ENCODE results near the gene CERS2.
A peak's percentile ranks its signal among the peaks of the same experiment; 100 is the strongest.

The CERS2 gene, protein sequence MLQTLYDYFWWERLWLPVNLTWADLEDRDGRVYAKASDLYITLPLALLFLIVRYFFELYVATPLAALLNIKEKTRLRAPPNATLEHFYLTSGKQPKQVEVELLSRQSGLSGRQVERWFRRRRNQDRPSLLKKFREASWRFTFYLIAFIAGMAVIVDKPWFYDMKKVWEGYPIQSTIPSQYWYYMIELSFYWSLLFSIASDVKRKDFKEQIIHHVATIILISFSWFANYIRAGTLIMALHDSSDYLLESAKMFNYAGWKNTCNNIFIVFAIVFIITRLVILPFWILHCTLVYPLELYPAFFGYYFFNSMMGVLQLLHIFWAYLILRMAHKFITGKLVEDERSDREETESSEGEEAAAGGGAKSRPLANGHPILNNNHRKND

DNA sequence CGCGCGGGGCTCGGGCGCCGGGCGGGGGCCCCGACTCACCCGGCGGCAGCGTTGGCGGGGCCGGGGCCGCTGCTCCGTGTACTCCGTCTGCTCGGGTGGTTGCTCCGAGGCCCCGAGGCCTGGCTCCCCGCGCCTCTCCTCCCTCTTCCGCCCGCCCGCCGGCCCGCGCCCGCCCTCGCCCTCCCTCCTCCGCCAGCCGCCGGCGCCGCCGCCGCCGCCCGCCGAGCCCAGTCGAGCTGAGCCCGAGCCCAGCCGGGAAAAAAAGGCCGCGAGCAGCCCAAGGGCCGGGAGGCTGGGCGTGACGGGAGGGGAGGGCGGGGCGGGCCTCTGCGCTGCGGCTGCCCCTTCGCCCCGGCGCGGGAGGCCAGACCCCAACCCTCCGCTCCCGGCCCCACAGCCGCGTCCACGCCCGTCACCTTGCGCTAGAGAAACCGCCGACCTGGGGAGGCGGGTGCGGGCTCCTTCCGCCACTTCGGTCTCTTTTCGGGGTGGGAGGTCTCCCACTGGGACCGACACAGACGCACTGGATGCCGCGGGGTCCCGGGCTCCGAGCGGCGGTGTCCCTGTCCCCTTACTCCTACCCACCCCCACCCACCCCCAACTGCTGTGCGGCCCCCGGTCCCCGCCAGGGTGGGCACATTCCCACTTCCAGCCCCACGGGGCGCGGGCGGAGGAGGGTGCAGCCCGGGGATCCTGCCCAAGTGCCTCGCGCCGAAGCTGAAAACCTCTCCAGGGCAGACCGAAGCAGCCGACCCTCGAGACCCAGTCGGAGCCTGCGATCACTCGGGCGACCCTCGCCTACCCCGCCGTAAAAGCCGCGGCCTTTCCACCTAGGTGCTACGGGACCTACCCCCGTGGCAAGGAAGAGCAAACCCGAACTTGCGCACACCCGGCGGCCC is at the start of gene CERS2:
TSS of gene CERS2 (minus strand) at position 256 of the 899 bp plus-strand sequence. CDS start 5,745 bp downstream, outside the sequence.
- DNase-seq: no peak

DNA sequence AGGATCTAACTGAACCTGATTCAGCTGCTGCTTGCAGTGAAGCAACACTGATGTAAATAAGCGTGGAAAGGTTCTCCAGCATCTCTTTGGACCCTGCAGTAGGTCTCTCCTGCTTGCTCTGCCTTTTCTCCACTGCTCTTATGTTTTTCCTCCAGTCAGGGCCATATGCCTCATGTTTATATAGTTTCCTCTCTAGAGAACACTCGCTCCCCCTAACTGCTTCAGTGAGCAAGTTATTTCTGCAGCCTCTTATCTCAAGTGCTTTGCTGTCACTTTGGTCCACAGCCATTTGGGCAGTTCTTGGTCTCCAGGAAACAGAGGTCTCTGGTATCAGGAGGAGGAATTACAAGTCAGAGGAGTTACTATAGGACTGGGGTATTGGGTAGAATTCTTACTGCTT is 38.9 kb upstream of the CERS2 start:
- no peak for DNase-seq

GRCh38 chr1:151012684-151013471 is 38.2 kb upstream of the CERS2 start:
- no peak for DNase-seq

- DNase-seq: no peak
Measured at GRCh38 chr1:151011154-151011850, 36.7 kb upstream of the CERS2 start.

GRCh38 chr1:151010346-151010726 is 35.7 kb upstream of the CERS2 start:
- no peak for DNase-seq

DNA sequence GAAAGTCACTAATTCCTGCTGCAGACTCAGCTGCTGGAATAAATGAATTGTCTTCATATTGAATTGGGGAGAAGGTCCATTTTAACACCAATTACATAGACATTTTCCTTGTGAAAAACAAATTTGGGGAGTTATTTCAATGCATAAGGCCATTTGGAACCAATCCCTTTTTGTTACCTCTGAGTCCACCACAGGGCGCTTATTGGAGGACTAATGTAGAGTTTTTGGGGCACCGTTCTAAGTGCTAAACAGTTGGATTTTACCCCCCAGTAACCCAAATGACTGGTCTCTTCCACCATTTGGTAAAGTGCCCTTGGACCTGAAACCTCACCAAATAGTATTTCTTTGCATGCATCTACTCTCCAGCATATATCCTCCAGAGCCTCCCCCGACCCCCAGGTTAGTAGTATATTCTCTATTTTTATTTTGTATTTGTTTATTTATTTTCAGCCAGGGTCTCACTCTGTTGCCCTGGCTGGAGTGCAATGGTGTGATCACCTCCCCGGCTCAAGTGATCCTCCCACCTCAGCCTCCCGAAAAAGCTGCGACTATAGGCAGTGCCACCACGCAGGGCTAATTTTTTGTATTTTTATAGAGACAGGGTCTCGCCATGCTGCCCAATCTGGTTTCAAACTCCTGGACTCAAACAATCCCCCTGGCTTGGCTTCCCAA is 35.2 kb upstream of the CERS2 start:
- no peak for DNase-seq

GRCh38 chr1:151009206-151009587 is 34.6 kb upstream of the CERS2 start:
- DNase-seq: no peak

DNA sequence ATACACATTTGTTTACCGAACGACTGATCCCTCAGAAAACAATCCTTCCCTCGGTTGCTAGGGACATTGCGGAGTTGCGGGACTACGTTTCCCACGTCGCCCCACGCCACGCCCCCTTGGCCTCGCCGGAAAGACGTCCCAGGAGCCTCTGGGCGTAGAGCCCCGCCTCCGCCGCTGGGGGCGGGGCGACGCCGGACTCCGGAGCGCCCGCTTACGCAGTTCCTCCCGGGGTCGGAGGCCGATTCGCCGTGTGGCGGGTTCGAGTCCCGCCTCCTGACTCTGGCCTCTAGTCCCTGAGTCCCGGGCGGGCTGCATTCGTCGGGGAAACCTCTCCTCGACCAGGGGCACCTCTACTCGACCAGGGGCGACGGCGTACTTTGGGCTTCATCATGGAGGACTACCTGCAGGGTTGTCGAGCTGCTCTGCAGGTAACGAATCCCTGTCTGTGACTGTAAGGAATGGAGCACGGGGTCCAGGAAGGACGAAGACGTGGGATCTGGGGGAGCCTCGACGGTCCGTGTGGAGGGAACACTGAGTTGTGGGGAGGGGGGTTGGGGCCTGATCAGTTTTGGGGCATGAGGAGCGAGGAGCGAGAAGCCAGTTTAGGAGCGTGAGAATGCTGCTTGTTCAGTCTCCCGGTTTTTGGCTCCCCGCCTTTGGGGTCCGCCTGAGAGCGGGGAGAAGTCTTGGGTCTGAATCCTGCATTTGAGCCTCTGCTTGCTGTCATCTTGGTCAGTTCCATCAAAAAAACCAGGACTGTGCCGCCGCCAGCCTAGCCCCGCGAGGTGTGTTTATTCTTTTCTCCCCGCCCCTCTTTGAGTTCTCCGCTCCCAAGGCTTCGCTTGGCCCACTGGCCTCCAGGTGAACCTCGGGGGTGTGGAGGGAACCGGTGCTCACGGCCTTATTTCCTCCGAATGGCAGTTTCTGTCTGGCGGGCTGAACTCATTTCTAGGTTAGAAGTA is 33.9 kb upstream of the CERS2 start, which contains the start of gene PRUNE1:
TSS of gene PRUNE1 (plus strand) at position 206 of the 962 bp plus-strand sequence. CDS start at position 390, 184 bp downstream.
- DNase-seq: peak; percentile 87

DNA sequence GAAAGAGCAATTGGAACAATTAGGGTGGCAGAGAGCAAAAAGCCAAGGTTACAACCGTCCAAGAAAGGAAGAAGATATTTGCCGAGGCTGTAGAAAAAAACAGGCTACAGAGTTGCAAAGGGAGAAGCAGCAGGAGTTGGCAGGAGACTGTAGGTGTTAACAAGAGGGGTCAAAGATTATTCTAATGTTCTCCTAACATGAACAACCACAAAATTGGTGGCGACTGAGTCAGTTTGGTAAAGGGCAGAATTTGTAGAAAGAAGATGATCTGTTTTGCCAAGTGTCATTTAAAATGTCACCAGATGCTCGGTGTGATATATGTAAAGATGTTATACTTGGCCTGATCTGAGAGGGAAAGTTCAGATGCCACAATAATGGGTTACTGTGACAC is 33.2 kb upstream of the CERS2 start:
- no peak for DNase-seq

DNA sequence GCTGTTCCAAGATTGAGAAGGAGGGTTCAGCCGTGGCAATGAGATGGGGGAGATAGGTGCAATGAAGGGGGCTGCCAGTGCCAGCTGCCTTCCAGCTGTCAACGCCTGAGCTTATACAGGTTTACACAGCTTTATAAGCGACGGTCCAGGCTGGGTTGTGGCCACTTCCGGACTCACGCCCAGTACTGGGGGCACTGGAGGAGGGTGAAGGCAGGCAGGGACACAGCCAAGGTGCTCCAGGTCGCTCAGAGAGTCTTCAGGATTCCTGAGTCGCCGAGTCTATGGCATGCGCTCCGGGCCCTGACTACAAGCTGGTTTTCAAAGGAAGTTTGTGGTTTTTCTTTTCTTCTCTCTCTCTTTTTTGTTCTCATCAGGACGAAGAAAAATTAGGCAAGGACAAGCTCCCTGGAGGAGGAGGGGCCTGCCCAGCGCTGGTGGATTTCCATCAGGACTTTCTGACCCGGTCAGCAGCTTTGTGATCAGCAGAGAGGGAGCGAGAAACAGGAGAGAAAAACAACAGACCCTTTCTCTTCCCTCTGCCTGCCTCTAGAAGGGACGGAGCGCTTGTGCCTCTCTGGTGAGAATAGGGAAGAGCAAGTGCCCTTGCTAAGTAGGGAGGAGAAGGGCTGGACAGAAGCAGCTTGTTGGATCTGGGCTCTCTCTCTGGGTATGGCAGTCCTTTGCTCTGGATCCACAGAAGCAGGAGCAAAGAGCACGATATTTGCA is 31.9 kb upstream of the CERS2 start, which contains the start of gene MINDY1:
TSS of gene MINDY1 (minus strand) at position 576 of the 726 bp plus-strand sequence. CDS start 4,285 bp downstream, outside the sequence.
- DNase-seq: peak; percentile 74

DNA sequence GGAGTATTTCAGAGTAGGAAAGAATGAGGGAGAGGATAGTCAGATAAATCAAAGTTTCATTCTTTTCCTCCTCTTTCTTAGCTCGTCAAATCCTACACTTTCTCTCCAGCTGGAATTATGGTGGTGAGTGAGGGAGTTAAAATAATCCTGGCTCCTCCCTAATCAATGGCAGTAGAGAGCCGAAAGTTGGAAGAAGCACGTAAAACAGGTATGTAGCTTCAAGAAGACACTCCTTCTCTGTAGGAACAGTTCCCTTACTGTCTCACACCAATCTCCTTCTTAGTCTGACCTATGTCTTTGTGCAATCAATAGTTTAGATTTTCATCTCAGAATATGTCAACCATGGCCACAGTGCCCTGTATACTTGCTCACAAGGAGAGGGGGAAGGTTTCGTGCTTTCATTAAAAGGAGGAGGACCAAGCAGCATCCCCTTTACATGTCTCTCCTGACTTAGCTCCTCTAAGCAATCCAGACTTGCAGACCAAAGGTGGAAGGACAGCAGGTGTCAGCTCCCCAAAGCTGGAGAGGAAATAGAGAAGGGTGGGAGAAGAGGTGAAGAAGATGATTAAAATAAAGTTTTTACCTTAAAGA is 31.2 kb upstream of the CERS2 start:
- no peak for DNase-seq

- no peak for DNase-seq
Measured at GRCh38 chr1:151003180-151003579, 28.5 kb upstream of the CERS2 start.

DNA sequence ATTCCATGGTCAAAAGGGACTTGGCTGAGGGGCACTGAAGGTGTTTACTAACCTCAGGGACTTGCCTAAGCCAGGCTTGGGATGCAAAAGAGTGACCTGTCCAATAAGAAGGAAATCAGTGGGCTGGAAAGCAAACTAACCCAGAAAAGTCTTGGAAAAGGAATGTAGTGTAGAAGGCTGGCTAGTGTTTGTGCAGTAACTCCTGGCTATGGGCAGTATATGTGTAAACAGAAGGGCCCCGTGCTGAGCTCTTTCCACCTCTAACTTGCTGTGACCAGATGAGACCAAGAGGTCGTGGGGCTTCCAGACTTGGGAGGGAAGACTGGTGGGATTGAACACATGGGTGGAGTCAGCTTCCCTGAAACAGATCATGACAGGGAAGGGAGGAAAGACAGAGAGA is 28.0 kb upstream of the CERS2 start:
- DNase-seq: no peak

DNA sequence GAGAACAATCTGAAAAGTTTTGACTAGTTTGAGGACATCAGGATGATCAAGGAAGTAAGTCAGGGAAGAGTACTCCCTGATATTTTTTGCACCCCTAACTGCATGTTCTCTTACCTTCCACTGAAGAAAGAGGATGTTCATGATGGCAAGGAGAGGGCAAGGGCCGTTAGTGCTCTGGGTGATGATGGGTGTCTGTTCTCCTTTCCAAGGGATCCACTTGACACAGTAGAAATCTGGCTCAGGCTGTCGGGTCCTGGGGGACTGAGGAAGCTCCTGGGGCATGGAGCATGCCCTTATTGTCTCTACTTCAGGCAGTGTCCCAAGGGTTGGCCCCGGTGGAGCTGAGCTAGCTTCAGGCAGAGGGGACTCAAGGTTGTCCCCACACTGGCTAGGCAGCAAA is 27.4 kb upstream of the CERS2 start:
- DNase-seq: no peak

- DNase-seq: no peak
Measured at GRCh38 chr1:151001602-151002001, 27.0 kb upstream of the CERS2 start.

- no peak for DNase-seq
Measured at GRCh38 chr1:151000408-151000807, 25.8 kb upstream of the CERS2 start.

GRCh38 chr1:150999926-151000325 is 25.3 kb upstream of the CERS2 start:
- no peak for DNase-seq

DNA sequence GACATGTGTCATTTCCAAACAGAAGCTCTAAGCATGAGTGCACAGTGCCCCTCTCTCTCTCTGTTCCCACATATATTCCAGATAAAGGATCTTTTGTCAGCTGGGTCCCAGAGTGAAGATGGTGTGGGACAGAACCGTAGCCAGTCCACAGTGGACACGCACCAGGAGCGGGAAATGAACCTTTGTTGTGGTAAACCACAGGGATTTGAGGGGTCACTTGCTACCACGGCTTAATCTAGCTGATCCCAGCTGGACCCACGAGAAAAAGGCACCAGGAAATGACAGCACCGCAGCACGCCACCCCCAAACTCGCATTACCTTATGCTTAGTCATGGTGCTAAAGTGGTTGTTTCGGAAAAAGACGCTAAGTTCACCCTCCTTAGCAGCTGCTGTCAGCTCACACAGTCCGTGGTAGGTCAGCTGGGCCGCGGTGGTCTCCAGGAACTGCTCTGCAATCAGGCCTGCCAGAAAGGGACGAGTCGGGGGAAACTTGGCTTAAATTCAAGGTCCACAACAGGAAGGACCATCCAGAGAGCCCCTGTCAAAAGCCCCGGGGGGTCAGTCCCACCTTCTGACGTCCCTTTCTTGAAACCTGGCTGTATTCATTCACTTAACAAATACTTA is 24.5 kb upstream of the CERS2 start:
- no peak for DNase-seq

- DNase-seq: no peak
Measured at GRCh38 chr1:150997949-150998348, 23.3 kb upstream of the CERS2 start.

Data from NCI-H2081 treated with DMSO at 0.1 percent for 48 hours (cell line).